K562 (cell line): ENCODE data around the gene CD79A. TPM values are rescaled to one million over a fixed set of nuclear protein-coding genes. Genes with fewer than 3 reads are reported as not detected.

ENCODE experiments used
- ATAC-seq: fragments of 200-7000 bp; cut with Tn5 transposase; 3 replicates; pipeline ENCODE4 v1.9.1; 2020; ENCODE audit warnings: moderate library complexity
- BruUV-seq: library from RNA; stranded (reverse); fragments of 400-500 nt; replicated peaks from 2 replicates; lab custom pipeline; 2021; lab: Mats Ljungman, UMichigan
- CTCF ChIA-PET: fragments of 300-600 bp; formaldehyde crosslinking; extraction: SDS; loops from one replicate; lab custom pipeline; 2021; ENCODE audit warnings: low intra/inter-chr PET ratio; lab: Yijun Ruan, JAX
- POLR2A ChIA-PET: fragments of 300-600, 350-650 bp; sonication (Branson Sonifier 250); formaldehyde crosslinking; extraction: SDS; loops from one replicate; lab custom pipeline; 2021; ENCODE audit warnings: antibody characterized with exemption, inconsistent platforms; lab: Yijun Ruan, JAX
- DNase-seq, 4 experiments: peaks; one replicate each; pipeline versions ENCODE4 v3.0.0 to v3.0.0-alpha.2; 2011 to 2018; ENCODE audit warnings: low spot score in 3 of 4, mixed read lengths in 3 of 4; ENCODE audit errors: extremely low read depth in 1 of 4
- FAIRE-seq: peaks from 2 replicates; lab custom pipeline; 2011; peaks lifted over from hg19 to GRCh38; lab: Jason Lieb, UNC
- H2AFZ ChIP-seq: 2 replicates; pipeline ENCODE4 v1.6.0; 2011; ENCODE audit warnings: low read depth, low read length, control low read depth, inconsistent platforms
- H3K27ac ChIP-seq: fragments of 200-600 bp; 3 replicates; pipeline ENCODE4 v1.8.0; 2011; ENCODE audit warnings: low read depth, mild to moderate bottlenecking, control low read depth, inconsistent platforms, low read length, moderate library complexity, mixed read lengths; ENCODE audit errors: extremely low read depth
- H3K27me3 ChIP-seq, 2 experiments: fragments of 300-600 bp in 1 of 2; 2 replicates in 1 of 2; 3 replicates in 1 of 2; pipeline versions ENCODE4 v1.6.0 to v1.8.0; 2011; ENCODE audit warnings: inconsistent platforms in 2 of 2, low read length in 2 of 2, mild to moderate bottlenecking in 1 of 2, mixed read lengths in 1 of 2, moderate library complexity in 1 of 2; ENCODE audit not compliant: control insufficient read depth in 2 of 2, insufficient read depth in 2 of 2
- H3K36me3 ChIP-seq: fragments of 300-600 bp; 3 replicates; pipeline ENCODE4 v1.8.0; 2011; ENCODE audit warnings: mild to moderate bottlenecking, low read length, inconsistent platforms; ENCODE audit not compliant: control insufficient read depth, insufficient read depth
- H3K4me1 ChIP-seq, 2 experiments: fragments of 200-600 bp in 1 of 2; replicated peaks in 1 of 2; 2 replicates in 1 of 2; 3 replicates in 1 of 2; pipeline versions ENCODE4 v1.5.1 to v1.8.0; 2011; ENCODE audit warnings: inconsistent platforms in 2 of 2, low read length in 2 of 2, mild to moderate bottlenecking in 1 of 2, mixed read lengths in 1 of 2, moderate library complexity in 1 of 2; ENCODE audit not compliant: control insufficient read depth in 2 of 2, insufficient read depth in 2 of 2
- H3K4me2 ChIP-seq: 2 replicates; pipeline ENCODE4 v1.6.1; 2011; ENCODE audit warnings: low read length, control low read depth, inconsistent platforms, mixed read lengths; ENCODE audit not compliant: insufficient read depth
- H3K4me3 ChIP-seq: fragments of 200-600 bp; sonication (generic), shearing (Covaris generic); 2 replicates; pipeline ENCODE4 v1.5.1; 2016; ENCODE audit warnings: control low read depth, inconsistent platforms
- H3K79me2 ChIP-seq: fragments of 200-600 bp; 3 replicates; pipeline ENCODE4 v1.8.0; 2011; ENCODE audit warnings: low read length, inconsistent platforms; ENCODE audit not compliant: control insufficient read depth, insufficient read depth
- H3K9ac ChIP-seq, 2 experiments: 2 replicates each; pipeline versions ENCODE4 v1.6.0 to v1.6.1; 2011; ENCODE audit warnings: low read depth in 2 of 2, low read length in 2 of 2, control low read depth in 1 of 2, inconsistent platforms in 1 of 2, mild to moderate bottlenecking in 1 of 2, mixed read lengths in 1 of 2; ENCODE audit not compliant: insufficient read depth in 1 of 2
- H3K9me1 ChIP-seq: one replicate; pipeline ENCODE4 v1.6.0; 2011; ENCODE audit warnings: inconsistent platforms, mild to moderate bottlenecking, low read length, moderate library complexity; ENCODE audit not compliant: control insufficient read depth, insufficient read depth
- H3K9me3 ChIP-seq: replicated peaks from 2 replicates; pipeline ENCODE4 v1.5.1; 2011; ENCODE audit warnings: low read depth, low read length, inconsistent platforms; ENCODE audit not compliant: control insufficient read depth, insufficient read depth
- H4K20me1 ChIP-seq: replicated peaks from 2 replicates; pipeline ENCODE4 v1.6.1; 2011; ENCODE audit warnings: low read length, inconsistent platforms, mixed read lengths; ENCODE audit not compliant: control insufficient read depth, insufficient read depth
- NEUROD1 ChIP-seq: fragments of 150-350 bp; IDR thresholded peaks from 2 replicates; pipeline ENCODE4 v1.6.1; 2014; ENCODE audit warnings: borderline replicate concordance, low read length, low read depth; ENCODE audit not compliant: partially characterized antibody
- POLR2A ChIP-seq: fragments of 450-650 bp; conservative IDR thresholded peaks from 2 replicates; pipeline ENCODE4 v1.6.1; 2016
- WGBS: fragments of 100-300 bp; shearing (Covaris generic); methylation state at CpG from one replicate; pipeline ENCODE4 v1.1.6; 2016; ENCODE audit warnings: low coverage, mixed read lengths; ENCODE audit not compliant: insufficient coverage; ENCODE audit errors: missing lambda C conversion rate; 5-methylcytosine and 5-hydroxymethylcytosine counted together
- in situ Hi-C: fragments of 300-500 bp; cut with MboI; formaldehyde crosslinking; loops from 4 replicates; pipeline ENCODE4 v1.15.0; 2018; ENCODE audit warnings: inconsistent platforms, mixed read lengths
- intact Hi-C: fragments of 100-400 bp; cut with micrococcal nuclease; formaldehyde crosslinking; loops from 2 replicates; pipeline ENCODE4 v1.14.2; 2022
- polyA plus RNA-seq, 8 experiments: library from polyadenylated mRNA; depleted of rRNA in 4 of 8; stranded (reverse) in 5 of 8; unstranded in 3 of 8; fragments of >200 nt; fragmentation: Nextera tagmentation in 2 of 8; fragmentation: Illumina TruSeq in 1 of 8; extraction: Ambion mirVana in 2 of 8; extraction: Trizol in 1 of 8; gene quantifications; 2 replicates each; pipeline versions ENCODE4 v1.2.1 to v1.2.3, GENCODE V29; 2011 to 2014; ENCODE audit warnings: inconsistent platforms in 1 of 8, missing spikeins in 1 of 8
- total RNA-seq, 7 experiments: library from RNA; depleted of rRNA in 6 of 7; stranded (reverse); fragments of >200 nt in 6 of 7; fragmentation: Illumina TruSeq in 2 of 7; extraction: Trizol in 2 of 7; gene quantifications; 2 replicates each; pipeline versions ENCODE4 v1.2.1 to v1.2.3, GENCODE V29; 2011 to 2021; ENCODE audit warnings: low replicate concordance in 1 of 7
- TF ChIP-seq, protein P1 (sequence below): sonication (generic); formaldehyde crosslinking; IDR thresholded peaks from 2 replicates; pipeline ENCODE4 v1.9.0; 2022; ENCODE audit warnings: mild to moderate bottlenecking, missing genetic modification reagents

The CD79A gene
- total and polyA plus RNA-seq, 9 of the 15 experiments (the other 6 are each of a cell fraction or from before 2014, with no cell fraction given): 0.04 to 0.72 (median 0.17) TPM; not detected in 3

DNA sequence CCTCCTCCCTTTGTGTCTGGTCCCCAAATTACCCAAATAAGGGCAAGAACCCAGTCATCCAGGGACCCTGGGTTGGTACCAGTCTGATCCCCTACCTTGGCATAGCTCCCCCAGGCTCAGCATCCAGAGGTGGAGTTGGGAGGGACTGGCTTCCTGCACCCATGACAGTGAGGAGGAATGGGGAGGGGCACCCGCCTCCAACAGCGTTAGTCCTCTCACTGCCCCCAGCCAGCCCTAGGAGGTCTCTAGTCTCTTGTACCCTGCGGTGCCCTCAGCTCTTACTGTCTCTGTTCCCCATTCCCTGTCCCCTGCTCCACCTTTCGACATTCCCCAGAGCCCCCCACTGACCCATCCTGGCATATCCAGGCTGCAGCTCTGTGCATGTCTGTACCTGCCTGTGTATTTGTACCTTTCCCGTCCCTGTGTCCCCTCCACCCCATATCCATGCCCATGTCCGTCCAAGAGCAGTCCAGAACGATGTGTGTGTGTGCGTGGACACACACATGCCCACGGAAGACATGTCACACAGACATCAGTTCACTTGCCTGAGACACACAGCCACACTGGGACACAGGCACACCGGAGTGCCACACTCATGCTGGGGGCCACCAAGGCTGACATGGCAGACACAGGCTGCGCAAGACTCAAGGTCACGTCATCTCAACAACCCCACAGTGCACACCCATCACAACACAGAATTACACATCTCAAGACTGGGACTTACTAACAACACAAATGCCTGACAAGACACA, 33.3 kb downstream of the CD79A start:
- H3K9ac ChIP-seq: no peak overlapping the region
- in situ Hi-C loops (no loop called here), intact Hi-C loops (no loop called here)
- peaks cover 4% of the 10 kb centered on the region for H3K9me1 ChIP-seq
- no peaks in the 10 kb centered on the region for H3K79me2 ChIP-seq
- ATAC-seq (no peak), DNase-seq (peak in 1 of 4 experiments; percentile 12), FAIRE-seq (no peak)
- H3K4me2 ChIP-seq: no peak overlapping the region
- POLR2A ChIA-PET: interaction anchor here (0.6 kb wide), 1 partner anchor 15 kb away, joined by 3 read pairs; no protein-coding TSS in a partner anchor
- CTCF ChIA-PET: interaction anchor here (0.6 kb wide), 1 partner anchor 26 kb away, joined by 3 read pairs; no protein-coding TSS in a partner anchor
- no peak overlapping the region for H2AFZ ChIP-seq
- H3K9me3 ChIP-seq: no peaks in the 10 kb centered on the region
- H3K27ac ChIP-seq: no peak overlapping the region
- H3K4me1 ChIP-seq: peaks cover 0 to 35% of the 10 kb centered on the region in 2 experiments; a peak in 2 of 5 replicates
- peaks cover 16% of the 10 kb centered on the region; the same call in 1 of the 3 replicates for H3K36me3 ChIP-seq
- no TSS peak for BruUV-seq
- TF ChIP-seq POLR2A: peak; percentile 25; the same call in 1 of the 2 replicates
- TF ChIP-seq NEUROD1: no peak
- TF ChIP-seq, protein P1, sequence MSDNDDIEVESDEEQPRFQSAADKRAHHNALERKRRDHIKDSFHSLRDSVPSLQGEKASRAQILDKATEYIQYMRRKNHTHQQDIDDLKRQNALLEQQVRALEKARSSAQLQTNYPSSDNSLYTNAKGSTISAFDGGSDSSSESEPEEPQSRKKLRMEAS (CRISPR knock-in tag): 0 out of 2 replicates have a peak, but pooled peaks have one; percentile 16
- no peak overlapping the region for H3K4me3 ChIP-seq
- 30% methylated on average over 12 of the region's 12 CpGs for WGBS
- H3K27me3 ChIP-seq: peaks cover 21 to 38% of the 10 kb centered on the region in 2 experiments
- peaks cover 22% of the 10 kb centered on the region; the same call in 1 of the 2 replicates for H4K20me1 ChIP-seq
